Upper lobe of left lung (tissue), 6 donors: Measurements from ENCODE around the gene KDSR. TPM values are rescaled to one million over a fixed set of nuclear protein-coding genes. Genes with fewer than 3 reads are reported as not detected.

Experiments used
- ATAC-seq, 2 donors: fragments of 200-7000 bp; cut with Tn5 transposase; one replicate each; pipeline ENCODE4 v1.9.1; 2022; ENCODE audit warnings: mild to moderate bottlenecking in 2 of 2, moderate library complexity in 2 of 2; ENCODE audit not compliant: low FRiP score in 2 of 2
- DNase-seq, 2 donors: peaks; one replicate each; pipeline ENCODE4 v3.0.0-alpha.2; 2019 to 2020
- H3K27ac ChIP-seq, 4 donors: fragments of 200-600 bp; sonication (generic); one replicate each; pipeline ENCODE4 v1.5.1; 2016 to 2019
- H3K27me3 ChIP-seq, 4 donors: fragments of 200-600 bp; sonication (generic); one replicate each; pipeline ENCODE4 v1.5.1; 2017 to 2019
- H3K36me3 ChIP-seq, 4 donors: fragments of 200-600 bp; sonication (generic); one replicate each; pipeline ENCODE4 v1.5.1; 2016 to 2019
- H3K4me1 ChIP-seq, 4 donors: fragments of 200-600 bp; sonication (generic); one replicate each; pipeline ENCODE4 v1.5.1; 2018 to 2019
- H3K4me3 ChIP-seq, 4 donors: fragments of 200-600 bp; sonication (generic); one replicate each; pipeline ENCODE4 v1.5.1; 2017 to 2019; ENCODE audit warnings: mild to moderate bottlenecking in 2 of 4, moderate library complexity in 1 of 4
- H3K9me3 ChIP-seq, 4 donors: fragments of 200-600 bp; sonication (generic); one replicate each; pipeline ENCODE4 v1.5.1; 2018 to 2019
- CTCF ChIP-seq, 6 experiments: fragments of 450-650 bp in 4 of 6; fragments of 200-600 bp in 2 of 6; sonication (generic) in 2 of 6; IDR thresholded peaks; one replicate each; pipeline ENCODE4 v1.5.1; 2016 to 2019; ENCODE audit warnings: antibody characterized with exemption in 6 of 6
- EP300 ChIP-seq, 4 donors: sonication (generic); formaldehyde crosslinking; IDR thresholded peaks; one replicate each; pipeline ENCODE4 v1.5.1; 2017; ENCODE audit warnings: antibody characterized with exemption in 4 of 4, control low read depth in 2 of 4
- POLR2A ChIP-seq, 4 donors: fragments of 450-650 bp; IDR thresholded peaks; one replicate each; pipeline ENCODE4 v1.5.1; 2016 to 2017; ENCODE audit warnings: antibody characterized with exemption in 4 of 4, mild to moderate bottlenecking in 2 of 4
- POLR2AphosphoS5 ChIP-seq, 2 donors: sonication (generic); formaldehyde crosslinking; IDR thresholded peaks; one replicate each; pipeline ENCODE4 v1.5.1; 2017; ENCODE audit warnings: antibody characterized with exemption in 2 of 2
- WGBS, 2 donors: methylation state at CpG; one replicate each; pipeline ENCODE4 v1.1.5; 2017 to 2018; 5-methylcytosine and 5-hydroxymethylcytosine counted together
- total RNA-seq, 6 donors: library from RNA; depleted of rRNA in 4 of 6; stranded (reverse); fragments of >200 nt in 4 of 6; gene quantifications; one replicate each; pipeline versions ENCODE4 v1.1.0 to v1.2.1, GENCODE V29; 2016 to 2021
- donor health status: DM: no; HTN: no; CAD: no; lungs with moderate emphysema.
- donor health status: DM: no; HTN: yes; CAD: no; lungs with severe emphysema.

The KDSR gene
- total RNA-seq, 6 donors from 2014 or later: 26.2 to 68.8 (median 45.2) TPM

GRCh38 chr18:63320975-63321265 is 46.1 kb downstream of the KDSR start:
- H3K4me1 ChIP-seq: peaks cover 13 to 37% (median 25%) of the 10 kb centered on the region in 4 donors
- peaks cover 0 to 5% (median 2%) of the 10 kb centered on the region in 4 donors for H3K27me3 ChIP-seq
- peak overlapping the region; percentile 58 to 91 (median 71) for H3K27ac ChIP-seq
- peak overlapping the region; percentile 25 to 90 (median 78) for H3K4me3 ChIP-seq
- no peak for TF ChIP-seq POLR2AphosphoS5 (IDR thresholded peaks at IDR 0.05)
- no peak for TF ChIP-seq EP300 (IDR thresholded peaks at IDR 0.05)
- TF ChIP-seq CTCF (IDR thresholded peaks at IDR 0.05): no peak
- no peak for TF ChIP-seq POLR2A (IDR thresholded peaks at IDR 0.05)
- DNase-seq (peak in 1 of 2 donors; percentile 46), ATAC-seq (peak in 1 of 2 donors; percentile 44)
- 39 to 60% methylated on average over 11 to 16 of the region's 16 CpGs for WGBS, 2 donors
- H3K36me3 ChIP-seq: no peaks in the 10 kb centered on the region
- no peaks in the 10 kb centered on the region for H3K9me3 ChIP-seq

- peaks cover 0 to 5% (median 2%) of the 10 kb centered on the region in 4 donors for H3K27me3 ChIP-seq
Observed at GRCh38 chr18:63320123-63320974, 46.7 kb downstream of the KDSR start.

GRCh38 chr18:63319383-63320122 is 47.5 kb downstream of the KDSR start, which contains the start of gene BCL2:
BCL2 (minus strand) TSS chr18:63319769.
- TF ChIP-seq POLR2A (IDR thresholded peaks at IDR 0.05) (no peak), CTCF (IDR thresholded peaks at IDR 0.05) (no peak), POLR2AphosphoS5 (IDR thresholded peaks at IDR 0.05) (no peak), EP300 (IDR thresholded peaks at IDR 0.05) (no peak)
- DNase-seq: peak in 1 of 2 donors; percentile 27

More at GRCh38 chr18:63320123-63320974, 46.7 kb downstream of the KDSR start:
- Histone ChIP-seq H3K27ac (peak overlapping the region; percentile 58 to 91 (median 72)), H3K4me3 (peak overlapping the region; percentile 32 to 90 (median 78)), H3K9me3 (no peaks in the 10 kb centered on the region), H3K36me3 (no peaks in the 10 kb centered on the region), H3K4me1 (peaks cover 13 to 37% (median 25%) of the 10 kb centered on the region in 4 donors)
- DNase-seq (peak; percentile 82 to 95), ATAC-seq (peak; percentile 87 to 88)
- TF ChIP-seq CTCF (IDR thresholded peaks at IDR 0.05) (peak in 4 of 6 experiments; percentile 11 to 48 (median 36)), EP300 (IDR thresholded peaks at IDR 0.05) (no peak), POLR2AphosphoS5 (IDR thresholded peaks at IDR 0.05) (peak in 1 of 2 donors; percentile 7), POLR2A (IDR thresholded peaks at IDR 0.05) (peak in 1 of 4 donors; percentile 17)
- 0 to 1% methylated on average over 16 to 37 of the region's 92 CpGs for WGBS, 2 donors

GRCh38 chr18:63318889-63319382 is 48.1 kb downstream of the KDSR start:
- peaks cover 13 to 37% (median 25%) of the 10 kb centered on the region in 4 donors for H3K4me1 ChIP-seq
- WGBS, 2 donors: 0 to 1% methylated on average over 8 of the region's 8 CpGs

More at GRCh38 chr18:63319383-63320122, 47.5 kb downstream of the KDSR start, which contains the start of gene BCL2:
- Histone ChIP-seq H3K27ac (peak within 1 kb of the TSS; percentile 58 to 91 (median 74)), H3K4me1 (peaks cover 13 to 37% (median 25%) of the 10 kb centered on the region in 4 donors), H3K4me3 (peak within 1 kb of the TSS; percentile 65 to 90 (median 78)), H3K27me3 (peaks cover 0 to 5% (median 2%) of the 10 kb centered on the region in 4 donors), H3K9me3 (no peaks in the 10 kb centered on the region), H3K36me3 (no peaks in the 10 kb centered on the region)
- WGBS, 2 donors: 1 to 2% methylated on average over 39 to 53 of the region's 78 CpGs
- peak; percentile 48 to 52 for ATAC-seq

More at GRCh38 chr18:63318889-63319382, 48.1 kb downstream of the KDSR start:
- TF ChIP-seq POLR2AphosphoS5 (IDR thresholded peaks at IDR 0.05) (no peak), CTCF (IDR thresholded peaks at IDR 0.05) (no peak), EP300 (IDR thresholded peaks at IDR 0.05) (no peak), POLR2A (IDR thresholded peaks at IDR 0.05) (no peak)
- ATAC-seq (no peak), DNase-seq (no peak)
- Histone ChIP-seq H3K27ac (peak overlapping the region; percentile 43 to 91 (median 74)), H3K4me3 (peak overlapping the region; percentile 65 to 90 (median 78)), H3K9me3 (no peaks in the 10 kb centered on the region), H3K27me3 (peaks cover 0 to 5% (median 2%) of the 10 kb centered on the region in 4 donors), H3K36me3 (no peaks in the 10 kb centered on the region)
